HepG2 (cell line): Measurements from ENCODE around the gene PSIP1. TPM values are rescaled to one million over a fixed set of nuclear protein-coding genes. Genes with fewer than 3 reads are reported as not detected.

Source experiments
- CSRNP1 ChIP-seq: sonication (generic); formaldehyde crosslinking; IDR thresholded peaks from 2 replicates; pipeline ENCODE4 v1.8.1; 2023; ENCODE audit warnings: mild to moderate bottlenecking, missing genetic modification reagents
- E2F2 ChIP-seq: sonication (generic); formaldehyde crosslinking; IDR thresholded peaks from 2 replicates; pipeline ENCODE4 v1.4.0; 2020; ENCODE audit warnings: missing genetic modification reagents, borderline replicate concordance
- EEA1 ChIP-seq: sonication (generic); formaldehyde crosslinking; IDR thresholded peaks from 2 replicates; pipeline ENCODE4 v1.5.1; 2020; ENCODE audit warnings: mild to moderate bottlenecking, missing genetic modification reagents, borderline replicate concordance
- HNF4G ChIP-seq, 2 experiments: sonication (generic) in 1 of 2; formaldehyde crosslinking in 1 of 2; IDR thresholded peaks; 2 replicates each; pipeline versions ENCODE4 v1.4.0 to v1.6.1; 2011 to 2020; ENCODE audit warnings: borderline replicate concordance in 2 of 2, low read depth in 2 of 2, mild to moderate bottlenecking in 2 of 2, low read length in 1 of 2, missing genetic modification reagents in 1 of 2, moderate library complexity in 1 of 2
- MTA3 ChIP-seq: sonication (generic); formaldehyde crosslinking; IDR thresholded peaks from 2 replicates; pipeline ENCODE4 v1.4.0; 2020; ENCODE audit warnings: missing genetic modification reagents
- NFKBIZ ChIP-seq: IDR thresholded peaks from 2 replicates; pipeline ENCODE4 v1.6.1; 2018; ENCODE audit warnings: missing genetic modification reagents, missing compliant biosample characterization
- NPAS2 ChIP-seq: sonication (generic); formaldehyde crosslinking; IDR thresholded peaks from 2 replicates; pipeline ENCODE4 v1.8.0; 2022; ENCODE audit warnings: mild to moderate bottlenecking, missing genetic modification reagents, borderline replicate concordance
- PITX1 ChIP-seq: sonication (generic); formaldehyde crosslinking; IDR thresholded peaks from 2 replicates; pipeline ENCODE4 v1.5.1; 2020; ENCODE audit warnings: mild to moderate bottlenecking, missing genetic modification reagents
- YY1 ChIP-seq: IDR thresholded peaks from 2 replicates; pipeline ENCODE4 v1.6.1; 2011; ENCODE audit warnings: low read length, low read depth, moderate library complexity, mild to moderate bottlenecking; ENCODE audit not compliant: insufficient read depth, insufficient replicate concordance
- ZNF264 ChIP-seq: sonication (generic); formaldehyde crosslinking; IDR thresholded peaks from 2 replicates; pipeline ENCODE4 v1.4.0; 2020; ENCODE audit warnings: missing genetic modification reagents
- ZNF318 ChIP-seq: sonication (generic); formaldehyde crosslinking; IDR thresholded peaks from 2 replicates; pipeline ENCODE4 v1.4.0; 2020; ENCODE audit warnings: mild to moderate bottlenecking, missing genetic modification reagents
- ZNF326 ChIP-seq: sonication (generic); formaldehyde crosslinking; IDR thresholded peaks from 2 replicates; pipeline ENCODE4 v1.4.0; 2020; ENCODE audit warnings: missing genetic modification reagents, borderline replicate concordance
- polyA plus RNA-seq, 8 experiments: library from polyadenylated mRNA; depleted of rRNA in 3 of 8; stranded (reverse) in 7 of 8; unstranded in 1 of 8; fragments of >200 nt; fragmentation: Illumina TruSeq in 4 of 8; extraction: Trizol in 4 of 8; gene quantifications; 2 replicates each; pipeline versions ENCODE4 v1.2.1 to v1.2.3, GENCODE V29; 2011 to 2016; ENCODE audit warnings: low read depth in 4 of 8, missing spikeins in 1 of 8, mixed read lengths in 1 of 8; ENCODE audit not compliant: insufficient read depth in 1 of 8
- total RNA-seq, 5 experiments: library from RNA; depleted of rRNA; stranded (reverse); fragments of >200 nt; fragmentation: Illumina TruSeq; extraction: Trizol; gene quantifications; 2 replicates each; pipeline ENCODE4 v1.2.3, GENCODE V29; 2016; ENCODE audit warnings: low read depth in 1 of 5

The PSIP1 gene
- total and polyA plus RNA-seq, 2 of the 13 experiments (the other 11 are each of a cell fraction or from before 2014, with no cell fraction given): 12.6 to 46.4 TPM

- TF ChIP-seq HNF4G (IDR thresholded peaks at IDR 0.05; ENCODE audit: borderline replicate concordance, low read depth, low read length) (no peak; the same call in 1 of the 2 replicates), HNF4G (CRISPR knock-in tag; IDR thresholded peaks at IDR 0.05; ENCODE audit: borderline replicate concordance, low read depth) (peak; percentile 26; the same call in 1 of the 2 replicates), YY1 (peak; percentile 91), ZNF318 (CRISPR knock-in tag) (no peak), MTA3 (CRISPR knock-in tag) (no peak), EEA1 (CRISPR knock-in tag) (0 out of 2 replicates have a peak, but pooled peaks have one; percentile 78), E2F2 (CRISPR knock-in tag) (peak; percentile 73; the same call in 1 of the 2 replicates), NFKBIZ (CRISPR knock-in tag) (peak; percentile 86), ZNF264 (CRISPR knock-in tag) (peak; percentile 61; the same call in 1 of the 2 replicates), CSRNP1 (no peak), PITX1 (peak; percentile 75; the same call in 1 of the 2 replicates), NPAS2 (CRISPR knock-in tag) (no peak), ZNF326 (CRISPR knock-in tag) (no peak)
Measured at GRCh38 chr9:15422372-15423230, 88.2 kb downstream of the PSIP1 start, which contains the start of gene SNAPC3 (continued).
